Mesenchymal stem cell (in vitro differentiated cells and primary cell): Measurements from ENCODE around the gene DGCR8.

Experiments used
- DNase-seq: peaks from one replicate; pipeline ENCODE4 v3.0.0-alpha.2; 2013
- H2AFZ ChIP-seq: one replicate; pipeline ENCODE4 v1.6.1; 2013; ENCODE audit warnings: low read depth, mild to moderate bottlenecking, control low read depth, inconsistent platforms, low read length, moderate library complexity
- H2AK5ac ChIP-seq: 2 replicates; pipeline ENCODE4 v1.6.1; 2013; ENCODE audit warnings: low read length, moderate library complexity, mild to moderate bottlenecking, inconsistent platforms; ENCODE audit not compliant: severe bottlenecking
- H2BK120ac ChIP-seq: one replicate; pipeline ENCODE4 v1.6.1; 2013; ENCODE audit warnings: low read depth, mild to moderate bottlenecking, inconsistent platforms, low read length, moderate library complexity
- H2BK12ac ChIP-seq, 2 experiments: one replicate each; pipeline ENCODE4 v1.6.1; 2013; ENCODE audit warnings: inconsistent platforms in 2 of 2, low read length in 2 of 2, mild to moderate bottlenecking in 2 of 2, moderate library complexity in 2 of 2, control low read depth in 1 of 2
- H2BK15ac ChIP-seq: one replicate; pipeline ENCODE4 v1.6.1; 2013; ENCODE audit warnings: mild to moderate bottlenecking, low read depth, inconsistent platforms; ENCODE audit not compliant: poor library complexity, severe bottlenecking
- H2BK5ac ChIP-seq: 2 replicates; pipeline ENCODE4 v1.6.1; 2013; ENCODE audit warnings: low read depth, mild to moderate bottlenecking, low read length, control low read depth, inconsistent platforms; ENCODE audit not compliant: poor library complexity, severe bottlenecking
- H3K14ac ChIP-seq, 2 experiments: one replicate each; pipeline ENCODE4 v1.6.1; 2013; ENCODE audit warnings: inconsistent platforms in 2 of 2, low read length in 2 of 2, control low read depth in 1 of 2, mild to moderate bottlenecking in 1 of 2, moderate library complexity in 1 of 2
- H3K18ac ChIP-seq, 2 experiments: one replicate each; pipeline ENCODE4 v1.6.1; 2013; ENCODE audit warnings: inconsistent platforms in 2 of 2, low read length in 2 of 2, control low read depth in 1 of 2, low read depth in 1 of 2, mild to moderate bottlenecking in 1 of 2
- H3K23ac ChIP-seq, 2 experiments: one replicate each; pipeline ENCODE4 v1.6.1; 2013; ENCODE audit warnings: inconsistent platforms in 2 of 2, low read length in 2 of 2, mild to moderate bottlenecking in 2 of 2, moderate library complexity in 2 of 2, control low read depth in 1 of 2
- H3K27ac ChIP-seq: 2 replicates; pipeline ENCODE4 v1.5.1; 2013; ENCODE audit warnings: mild to moderate bottlenecking, moderate library complexity, low read length, control low read depth, inconsistent platforms; ENCODE audit not compliant: poor library complexity, severe bottlenecking
- H3K27me3 ChIP-seq, 2 experiments: 2 replicates each; pipeline versions ENCODE4 v1.6.1 to v1.7.0; 2013; ENCODE audit warnings: low read length in 2 of 2, mild to moderate bottlenecking in 2 of 2, moderate library complexity in 2 of 2, control low read depth in 1 of 2, inconsistent platforms in 1 of 2; ENCODE audit not compliant: control insufficient read depth in 1 of 2, insufficient read depth in 1 of 2
- H3K36me3 ChIP-seq, 2 experiments: 2 replicates each; pipeline versions ENCODE4 v1.6.1 to v1.7.0; 2013; ENCODE audit warnings: low read length in 2 of 2, control low read depth in 1 of 2, inconsistent platforms in 1 of 2, low read depth in 1 of 2, mild to moderate bottlenecking in 1 of 2; ENCODE audit not compliant: insufficient read depth in 2 of 2, control insufficient read depth in 1 of 2
- H3K4ac ChIP-seq, 2 experiments: one replicate each; pipeline ENCODE4 v1.6.1; 2013; ENCODE audit warnings: inconsistent platforms in 2 of 2, low read length in 2 of 2, mild to moderate bottlenecking in 2 of 2, moderate library complexity in 2 of 2, control low read depth in 1 of 2, low read depth in 1 of 2
- H3K4me1 ChIP-seq: 2 replicates; pipeline ENCODE4 v1.6.1; 2013; ENCODE audit warnings: low read depth, low read length, control low read depth; ENCODE audit not compliant: control insufficient read depth, insufficient read depth
- H3K4me2 ChIP-seq: 2 replicates; pipeline ENCODE4 v1.6.1; 2013; ENCODE audit warnings: low read length, mild to moderate bottlenecking, inconsistent platforms; ENCODE audit not compliant: poor library complexity, severe bottlenecking
- H3K4me3 ChIP-seq, 2 experiments: 2 replicates each; pipeline versions ENCODE4 v1.5.1 to v1.7.0; 2013; ENCODE audit warnings: low read length in 2 of 2, mild to moderate bottlenecking in 2 of 2, control low read depth in 1 of 2, low read depth in 1 of 2; ENCODE audit not compliant: insufficient read depth in 1 of 2
- H3K79me1 ChIP-seq: replicated peaks from 2 replicates; pipeline ENCODE4 v1.6.1; 2013; ENCODE audit warnings: mild to moderate bottlenecking, control low read depth, low read length, inconsistent platforms; ENCODE audit not compliant: poor library complexity, severe bottlenecking
- H3K9ac ChIP-seq: 2 replicates; pipeline ENCODE4 v1.7.0; 2013; ENCODE audit warnings: mild to moderate bottlenecking, low read length, moderate library complexity
- H3K9me3 ChIP-seq: 2 replicates; pipeline ENCODE4 v1.7.0; 2013; ENCODE audit warnings: mild to moderate bottlenecking, low read length; ENCODE audit not compliant: control insufficient read depth
- H4K8ac ChIP-seq: one replicate; pipeline ENCODE4 v1.6.1; 2013; ENCODE audit warnings: inconsistent platforms, mild to moderate bottlenecking, low read length, moderate library complexity
- H4K91ac ChIP-seq: one replicate; pipeline ENCODE4 v1.6.1; 2013; ENCODE audit warnings: mild to moderate bottlenecking, low read length, inconsistent platforms
- WGBS: methylation state at CpG from one replicate; pipeline ENCODE4 v1.1.7; 2013; ENCODE audit warnings: mixed read lengths; 5-methylcytosine and 5-hydroxymethylcytosine counted together

Gene DGCR8

DNA sequence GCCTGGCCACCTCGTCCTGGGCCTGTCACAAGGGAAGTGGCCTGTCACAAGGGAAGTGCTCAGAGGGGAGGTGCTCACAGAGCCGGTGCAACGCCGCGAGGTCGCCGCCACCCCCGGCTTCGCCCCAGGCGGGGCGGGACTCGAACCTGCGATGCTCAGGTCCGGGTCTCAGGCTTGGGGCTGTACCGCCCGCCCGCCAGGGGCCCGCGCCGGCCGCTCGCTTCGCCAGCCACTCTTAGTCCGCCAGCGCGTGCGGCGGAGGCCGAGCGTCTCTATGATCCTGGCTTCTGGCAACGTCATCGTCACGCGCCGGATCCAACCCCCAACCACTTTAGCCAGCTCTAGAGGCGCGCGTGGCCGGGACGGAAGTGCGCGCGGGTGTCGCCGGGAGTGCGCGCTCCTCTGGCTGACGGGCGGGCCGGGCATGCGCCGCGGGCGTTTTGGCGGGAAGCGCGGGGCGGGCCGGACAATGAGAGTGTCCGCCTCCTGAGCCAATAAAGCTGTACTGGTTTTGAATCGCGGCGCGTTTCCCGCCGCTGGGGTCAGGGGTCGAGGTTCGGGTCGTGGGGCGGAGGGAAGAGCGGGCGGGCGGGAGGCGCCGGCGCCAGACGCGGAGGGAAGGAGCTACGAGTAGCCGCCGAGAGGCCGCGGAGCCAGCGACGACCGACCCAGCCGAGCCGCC, 37.1 kb downstream of the DGCR8 start, which contains the start of gene TRMT2A:
Gene TRMT2A, minus strand, starts transcription at position 276 of the 682 bp plus-strand sequence. CDS start 320 bp downstream, outside the sequence.
- Histone ChIP-seq H3K4me1 (peaks cover 28% of the 10 kb centered on the region), H3K9ac (peak within 1 kb of the TSS; percentile 98)

DNA sequence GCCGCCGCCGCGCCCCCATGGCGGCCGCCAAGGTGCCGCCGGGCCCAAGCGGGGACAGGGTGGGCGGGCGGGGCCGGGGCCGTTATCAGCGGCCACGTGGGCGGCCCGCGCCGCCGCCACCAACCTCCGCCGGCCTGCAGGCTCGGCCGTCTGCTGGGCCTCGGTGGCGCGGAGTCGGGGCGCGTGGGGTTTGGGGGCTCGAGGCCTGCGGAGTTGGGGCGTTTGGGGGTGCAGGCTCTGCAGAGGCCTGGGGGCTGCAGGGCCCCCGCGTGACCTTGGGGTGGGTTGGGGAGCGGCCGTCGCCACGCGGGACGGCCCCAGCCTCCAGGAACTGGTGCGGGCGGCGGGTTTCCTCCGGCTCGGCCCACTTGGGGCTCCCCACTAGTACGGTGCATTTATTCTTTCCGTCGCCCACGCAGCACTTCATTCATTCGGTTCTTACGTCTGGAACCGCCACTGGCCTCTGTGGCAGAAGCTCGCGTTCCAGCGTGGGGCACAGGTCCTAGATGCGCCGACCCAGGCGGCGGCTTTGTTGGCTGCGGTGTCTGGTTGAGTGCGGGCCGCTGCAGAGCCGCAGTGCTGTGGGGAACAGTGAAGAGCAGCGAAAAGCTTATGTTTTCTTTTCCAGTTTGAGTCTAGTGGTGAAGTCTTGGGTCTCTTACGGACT, 37.7 kb downstream of the DGCR8 start:
- H3K9ac ChIP-seq, result peak overlapping the region; percentile 90
- peak overlapping the region in 1 of 2 experiments; percentile 73 for H3K23ac ChIP-seq
- peaks cover 33% of the 10 kb centered on the region for H3K79me1 ChIP-seq
- peak overlapping the region; percentile 96 for H3K4me3 ChIP-seq
- H2BK15ac ChIP-seq, result no peak overlapping the region
- H3K18ac ChIP-seq, result peak overlapping the region; percentile 46 to 66
- peak overlapping the region; percentile 96 for H2BK120ac ChIP-seq
- H3K27ac ChIP-seq, result peak overlapping the region; percentile 58
- WGBS, result under 1% methylated on average over 59 of the region's 66 CpGs
- peak overlapping the region; percentile 34 for H2AFZ ChIP-seq
- H2BK12ac ChIP-seq, result no peak overlapping the region
- no peaks in the 10 kb centered on the region for H3K27me3 ChIP-seq
- DNase-seq, result peak; percentile 48
- no peak overlapping the region for H2AK5ac ChIP-seq
- H3K4me2 ChIP-seq, result peak overlapping the region; percentile 85
- no peaks in the 10 kb centered on the region for H3K9me3 ChIP-seq
- H4K91ac ChIP-seq, result peak overlapping the region; percentile 86
- peak overlapping the region in 1 of 2 experiments; percentile 0 for H3K14ac ChIP-seq
- H3K4me1 ChIP-seq, result peaks cover 27% of the 10 kb centered on the region
- peak overlapping the region; percentile 66 for H4K8ac ChIP-seq
- H2BK5ac ChIP-seq, result no peak overlapping the region
- peaks cover 59 to 73% of the 10 kb centered on the region in 2 experiments for H3K36me3 ChIP-seq
- H3K4ac ChIP-seq, result peak overlapping the region; percentile 69 to 72

More for the DNA sequence above, 37.1 kb downstream of the DGCR8 start, which contains the start of gene TRMT2A:
- H3K14ac ChIP-seq, result peak within 1 kb of the TSS; percentile 87 to 98
- H3K4ac ChIP-seq, result peak within 1 kb of the TSS; percentile 89 to 96
- WGBS, result under 1% methylated on average over 55 of the region's 88 CpGs
- peak within 1 kb of the TSS; percentile 78 for H2BK15ac ChIP-seq
- peak; percentile 98 for DNase-seq
- peaks cover 36% of the 10 kb centered on the region for H3K79me1 ChIP-seq
- peaks cover 62 to 73% of the 10 kb centered on the region in 2 experiments for H3K36me3 ChIP-seq
- H3K4me3 ChIP-seq, result peak within 1 kb of the TSS; percentile 96
- peak within 1 kb of the TSS; percentile 99 for H4K8ac ChIP-seq
- peak within 1 kb of the TSS; percentile 96 for H3K18ac ChIP-seq
- peak within 1 kb of the TSS; percentile 79 for H2AK5ac ChIP-seq
- H3K4me2 ChIP-seq, result peak within 1 kb of the TSS; percentile 98
- H2AFZ ChIP-seq, result peak within 1 kb of the TSS; percentile 85
- no peaks in the 10 kb centered on the region for H3K27me3 ChIP-seq
- H2BK120ac ChIP-seq, result peak within 1 kb of the TSS; percentile 98
- H4K91ac ChIP-seq, result peak within 1 kb of the TSS; percentile 96
- H3K9me3 ChIP-seq, result no peaks in the 10 kb centered on the region
- peak within 1 kb of the TSS; percentile 31 to 71 for H2BK12ac ChIP-seq
- peak within 1 kb of the TSS in 1 of 2 experiments; percentile 73 for H3K23ac ChIP-seq
- peak within 1 kb of the TSS; percentile 58 for H3K27ac ChIP-seq
- H2BK5ac ChIP-seq, result peak within 1 kb of the TSS; percentile 77

DNA sequence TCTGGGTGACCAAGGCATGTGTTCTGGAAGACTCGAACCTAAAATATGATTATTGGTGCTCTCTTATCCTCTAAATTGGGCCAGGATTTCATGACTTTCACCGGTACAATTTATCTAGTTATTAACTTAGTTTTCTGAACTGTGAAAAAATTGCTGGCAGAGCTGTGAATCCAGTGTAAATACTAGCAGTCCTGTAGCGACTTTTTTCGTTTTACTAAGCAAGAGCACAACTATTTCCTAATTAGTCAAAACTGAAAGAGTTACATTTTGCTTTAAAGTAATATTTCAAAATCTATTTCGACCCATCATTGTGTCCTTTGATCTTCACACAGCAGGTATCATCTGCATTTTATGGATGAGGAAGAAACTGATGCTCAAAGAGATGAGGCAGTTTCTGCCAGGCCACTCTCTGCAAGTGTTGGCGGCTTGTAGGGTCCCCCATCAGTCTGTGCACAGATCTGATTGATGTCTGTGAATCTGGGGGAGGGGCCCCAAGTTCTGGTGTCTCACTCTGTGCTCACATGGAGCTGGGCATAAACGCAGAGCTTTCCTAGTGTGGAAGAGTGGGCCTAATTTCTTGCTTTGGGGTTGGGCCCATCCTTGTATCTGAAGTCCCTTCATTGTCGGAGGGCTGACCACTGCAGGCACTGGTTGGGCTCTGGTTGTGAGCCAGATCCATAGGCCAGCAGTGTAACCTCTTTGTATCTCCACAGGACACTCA, 38.4 kb downstream of the DGCR8 start:
- Histone ChIP-seq H2BK15ac (no peak overlapping the region), H2BK5ac (no peak overlapping the region), H2BK120ac (no peak overlapping the region), H4K91ac (no peak overlapping the region), H3K23ac (peak overlapping the region in 1 of 2 experiments; percentile 82), H3K4me1 (peaks cover 27% of the 10 kb centered on the region), H3K9me3 (no peaks in the 10 kb centered on the region), H3K27ac (peak overlapping the region; percentile 58), H3K14ac (no peak overlapping the region), H3K4ac (no peak overlapping the region), H3K27me3 (no peaks in the 10 kb centered on the region), H2AFZ (no peak overlapping the region), H3K36me3 (peaks cover 54 to 73% of the 10 kb centered on the region in 2 experiments), H3K79me1 (peaks cover 29% of the 10 kb centered on the region), H2BK12ac (no peak overlapping the region), H4K8ac (no peak overlapping the region), H3K9ac (peak overlapping the region; percentile 90), H3K18ac (no peak overlapping the region), H3K4me2 (peak overlapping the region; percentile 85), H2AK5ac (no peak overlapping the region), H3K4me3 (peak overlapping the region; percentile 96)
- 69% methylated on average over 3 of the region's 8 CpGs for WGBS
- DNase-seq, result no peak
